CD4-positive, alpha-beta T cell treated with Interferon gamma for 1 hour (primary cell): ENCODE measurements around the gene ENTPD6.

Experiments used
- DNase-seq: peaks from one replicate; pipeline ENCODE4 v3.0.0-alpha.2; 2020

ENTPD6 gene

DNA sequence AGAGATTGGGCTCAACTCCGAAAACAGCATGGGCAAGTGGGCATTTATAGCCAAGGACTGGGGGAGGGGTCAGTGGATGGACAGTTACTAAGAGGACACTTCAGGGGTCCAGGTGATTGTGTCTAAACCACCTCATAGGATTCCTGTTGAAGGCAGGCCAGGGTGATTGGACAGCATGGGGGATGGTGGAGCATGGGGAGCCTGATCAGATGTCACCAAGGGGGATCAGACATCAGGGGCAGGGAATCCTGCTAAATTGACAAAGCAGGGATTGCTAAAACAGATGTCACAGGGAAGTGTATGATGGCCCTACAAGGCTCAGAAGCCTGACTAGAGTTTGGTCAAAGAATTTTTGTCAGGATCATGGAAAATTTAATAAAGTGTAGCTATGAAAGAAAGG lies 49.9 kb downstream of the ENTPD6 start:
- DNase-seq, result no peak

DNA sequence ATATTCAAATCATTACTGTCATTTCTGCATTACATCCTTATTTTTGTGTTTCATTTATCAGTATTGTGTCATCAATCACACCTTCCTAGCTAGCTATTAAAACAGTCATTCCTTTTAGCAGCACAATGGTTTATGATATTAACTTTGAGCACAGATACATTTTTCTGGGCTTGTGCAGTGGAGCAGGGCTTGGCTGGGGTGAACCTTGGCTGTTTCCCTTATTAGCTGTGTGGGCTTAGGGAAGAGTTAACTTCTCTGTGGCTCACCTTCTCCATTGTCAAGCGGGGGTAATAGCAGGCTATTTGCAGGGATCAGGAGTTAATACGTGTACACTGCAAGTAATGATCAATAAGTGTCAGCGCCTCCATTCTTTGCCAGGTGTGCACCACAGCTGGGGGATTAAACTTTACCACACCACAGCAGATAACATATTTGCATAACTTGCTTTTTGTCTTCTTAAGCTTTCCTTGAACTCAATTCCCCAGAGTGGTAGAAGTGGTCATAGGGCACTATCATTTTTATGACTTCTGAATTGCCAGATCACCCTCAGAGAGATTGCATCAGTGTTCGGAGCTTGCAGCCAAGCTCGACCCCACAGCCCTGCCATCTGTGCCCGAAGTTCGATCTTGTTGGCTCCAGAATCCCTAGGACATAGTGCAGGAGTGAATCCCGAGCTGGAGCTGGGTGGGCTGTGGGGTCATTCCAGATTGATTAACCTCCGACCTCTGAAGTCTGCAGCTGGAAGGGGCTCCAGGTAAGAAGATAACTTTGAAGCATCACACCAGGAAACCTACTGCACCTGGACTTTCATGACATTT lies 50.9 kb downstream of the ENTPD6 start:
- DNase-seq, result no peak

DNA sequence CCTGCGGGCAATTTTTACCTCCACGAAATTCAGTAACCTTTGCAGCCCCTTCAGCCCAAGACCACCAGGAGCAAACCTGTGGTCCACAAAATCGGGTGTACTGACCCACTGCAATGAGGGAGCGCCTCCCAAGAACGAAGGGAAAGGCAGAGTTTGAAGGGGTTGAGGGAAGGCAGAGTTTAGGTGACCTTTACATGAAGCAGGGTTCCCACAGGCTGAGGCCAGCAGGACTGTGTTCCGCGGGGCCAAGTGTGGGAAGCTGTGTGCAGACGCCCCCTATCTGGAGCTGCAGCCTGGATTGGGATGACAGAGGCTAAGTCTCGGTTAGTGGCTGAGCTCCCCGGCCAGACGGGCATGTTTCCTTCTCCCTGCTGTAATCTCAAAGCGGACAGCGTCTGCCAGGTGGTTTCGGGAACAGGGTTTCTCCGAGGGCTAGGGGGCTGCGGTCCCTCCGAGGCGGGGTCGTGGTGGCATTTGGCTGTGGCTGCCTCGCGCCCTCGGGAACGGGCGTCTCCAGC lies 51.5 kb downstream of the ENTPD6 start:
- no peak for DNase-seq

DNA sequence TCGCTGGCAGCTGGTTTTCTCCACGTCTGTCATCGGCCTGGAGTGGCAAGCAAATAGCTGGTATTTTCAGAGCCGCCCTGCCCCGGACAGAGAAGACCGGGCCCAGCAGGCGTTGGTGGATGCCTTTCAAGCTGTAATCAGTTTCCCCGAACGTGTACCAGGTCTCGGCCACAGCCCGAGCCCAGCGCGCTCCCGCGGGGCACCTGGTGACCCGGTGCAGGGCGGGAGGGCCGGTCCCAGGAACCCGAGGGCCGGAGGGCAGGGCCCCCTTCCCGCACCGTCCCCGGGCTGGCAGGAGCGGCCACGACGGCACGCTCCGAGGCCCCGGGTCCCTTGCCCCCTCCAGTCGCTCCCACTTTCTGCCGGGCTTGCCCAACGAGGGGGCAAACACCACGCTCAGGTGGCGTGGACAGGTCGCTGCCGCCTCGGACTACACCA lies 52.0 kb downstream of the ENTPD6 start:
- no peak for DNase-seq

DNA sequence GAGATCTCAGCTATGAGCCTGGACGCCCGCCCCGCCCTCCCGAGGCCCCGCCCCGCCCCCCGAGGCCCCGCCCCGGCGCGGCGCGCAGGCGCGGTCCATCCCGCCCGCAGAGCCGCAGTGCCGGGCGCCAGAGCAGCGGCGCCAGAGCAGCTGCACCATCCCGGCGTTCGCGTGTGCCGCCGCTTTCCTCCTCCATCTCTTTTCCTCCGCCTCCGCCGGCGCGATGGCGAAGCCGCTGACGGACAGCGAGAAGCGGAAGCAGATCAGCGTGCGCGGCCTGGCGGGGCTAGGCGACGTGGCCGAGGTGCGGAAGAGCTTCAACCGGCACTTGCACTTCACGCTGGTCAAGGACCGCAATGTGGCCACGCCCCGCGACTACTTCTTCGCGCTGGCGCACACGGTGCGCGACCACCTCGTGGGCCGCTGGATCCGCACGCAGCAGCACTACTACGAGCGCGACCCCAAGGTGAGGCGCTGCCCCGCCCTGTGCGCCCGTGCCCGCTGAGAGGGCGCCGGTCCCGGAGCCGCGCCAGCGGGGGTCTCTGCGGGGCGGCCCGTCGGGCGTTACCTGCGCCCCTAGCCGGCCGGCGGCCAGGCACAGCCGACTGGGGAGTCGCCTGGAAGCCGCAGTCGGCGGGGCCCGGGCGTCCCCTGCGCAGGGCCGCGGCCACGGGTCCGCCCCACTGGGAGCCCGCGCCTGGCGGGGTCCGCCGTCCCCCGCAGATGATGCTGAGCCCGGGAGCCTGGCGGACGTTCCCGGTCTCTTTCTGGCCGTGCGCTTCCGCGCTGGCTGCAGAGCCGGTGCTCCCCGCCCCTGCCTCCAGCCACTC lies 52.7 kb downstream of the ENTPD6 start, which contains the start of gene PYGB:
TSS of gene PYGB (plus strand) at position 130 of the 830 bp plus-strand sequence. CDS start at position 224, 94 bp downstream.
- DNase-seq, result peak; percentile 70

DNA sequence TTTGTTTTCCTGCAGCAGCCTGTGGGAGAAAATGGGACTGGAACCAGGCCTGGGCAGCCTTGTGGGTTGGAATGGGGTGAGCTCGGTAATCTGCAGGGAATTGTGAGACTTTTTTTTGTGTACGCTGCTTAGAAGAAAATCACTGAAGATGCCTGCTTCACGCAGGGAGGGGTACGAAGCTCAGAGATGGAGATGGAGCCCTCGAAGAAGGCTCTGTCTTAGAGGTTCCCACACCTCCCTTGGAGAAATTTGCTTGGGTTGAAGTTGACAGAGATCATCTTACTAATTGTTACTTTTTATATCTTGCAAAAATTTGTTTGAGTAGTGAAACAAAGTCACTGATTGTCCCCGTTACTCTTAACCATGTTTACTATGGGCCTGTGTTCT lies 53.3 kb downstream of the ENTPD6 start:
- DNase-seq, result no peak

DNA sequence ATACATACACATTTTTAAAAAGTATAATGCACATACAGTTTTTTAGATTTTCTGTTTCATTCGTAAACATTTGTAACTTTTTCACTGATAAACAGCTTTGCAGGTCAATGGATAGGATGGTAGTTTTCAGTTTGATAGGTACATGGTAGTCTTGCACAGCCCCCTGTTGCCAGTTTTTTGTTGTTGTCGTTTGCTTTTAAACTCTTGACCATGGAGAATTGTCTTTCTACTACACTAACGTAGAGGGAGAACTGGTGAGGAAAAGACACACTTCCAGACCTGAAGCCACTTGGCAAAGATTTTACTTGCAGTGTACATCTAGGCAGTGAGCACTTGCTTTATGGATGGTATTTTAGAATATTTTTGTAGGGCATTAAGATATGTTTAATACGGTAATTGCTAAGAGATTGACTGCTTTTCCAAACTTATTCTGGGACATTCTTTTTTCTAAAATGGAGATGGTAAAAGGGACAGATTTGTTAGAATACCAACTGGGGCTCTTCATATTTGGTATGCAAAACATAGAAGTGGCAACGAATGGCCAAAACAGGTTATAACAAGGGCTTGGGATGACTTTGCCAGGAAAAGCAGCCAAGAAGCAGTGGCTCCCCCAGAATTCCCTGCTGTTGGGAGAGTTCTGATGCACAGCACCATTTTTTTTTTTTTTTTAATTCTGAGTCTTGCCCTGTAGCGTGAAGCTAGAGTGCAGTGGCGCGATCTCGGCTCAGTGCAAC lies 53.9 kb downstream of the ENTPD6 start:
- DNase-seq, result no peak

DNA sequence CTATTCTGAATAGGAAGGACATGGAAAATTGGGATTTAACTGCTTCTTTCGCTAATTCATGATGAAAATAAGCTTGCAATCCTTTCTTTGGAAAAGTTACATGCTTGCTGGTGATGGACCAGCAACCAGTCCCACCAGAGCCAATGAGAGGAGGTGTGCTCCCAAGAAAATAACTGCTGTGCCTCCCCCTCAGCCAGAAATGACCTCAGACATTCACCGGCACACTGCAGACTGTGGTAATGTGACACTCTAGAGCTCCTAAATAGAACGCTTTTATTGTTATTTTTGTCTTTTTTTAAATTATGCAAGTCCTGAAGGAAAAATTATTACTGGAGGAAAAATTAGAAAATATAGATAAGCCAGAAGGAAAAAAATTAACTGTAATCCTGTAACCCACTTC lies 55.0 kb downstream of the ENTPD6 start:
- DNase-seq, result no peak

DNA sequence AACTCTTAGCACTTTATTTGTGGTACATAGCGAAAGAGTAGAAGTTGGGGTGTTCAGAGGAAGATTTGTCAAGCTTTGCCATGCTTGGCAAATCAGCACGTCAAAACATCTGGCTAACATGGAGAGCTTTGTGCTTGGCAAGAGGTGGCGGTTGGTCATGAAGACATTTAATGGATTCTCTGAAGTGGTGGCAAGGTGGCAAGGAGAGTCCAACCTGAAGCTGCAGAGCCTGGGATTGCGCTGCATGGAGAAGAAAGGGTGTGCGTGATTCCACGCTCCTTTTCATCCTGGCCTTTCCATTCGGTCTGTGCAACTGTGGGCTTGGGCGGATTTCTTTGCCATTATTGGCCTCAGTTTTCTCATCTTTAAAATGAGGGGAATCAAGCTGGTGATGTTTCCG lies 55.5 kb downstream of the ENTPD6 start:
- no peak for DNase-seq

DNA sequence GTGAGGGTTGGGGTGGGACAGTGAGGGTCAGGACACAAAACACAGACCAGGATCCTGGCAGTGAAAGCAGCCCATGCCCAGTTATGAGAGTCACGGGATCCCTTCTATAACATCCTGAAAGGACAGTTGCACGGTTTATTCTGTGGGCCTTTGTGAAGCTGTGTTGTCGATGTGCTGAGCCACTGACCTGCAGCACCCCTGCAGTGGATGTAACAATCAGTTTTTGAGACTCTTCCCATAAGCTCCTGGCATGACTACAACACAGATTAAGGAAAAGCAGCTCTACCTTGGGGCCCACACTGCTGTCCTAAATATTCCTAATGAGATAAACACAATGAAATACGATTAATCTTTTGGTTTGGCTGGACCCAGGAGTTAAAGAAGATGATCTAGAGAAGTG lies 56.0 kb downstream of the ENTPD6 start:
- DNase-seq, result no peak

DNA sequence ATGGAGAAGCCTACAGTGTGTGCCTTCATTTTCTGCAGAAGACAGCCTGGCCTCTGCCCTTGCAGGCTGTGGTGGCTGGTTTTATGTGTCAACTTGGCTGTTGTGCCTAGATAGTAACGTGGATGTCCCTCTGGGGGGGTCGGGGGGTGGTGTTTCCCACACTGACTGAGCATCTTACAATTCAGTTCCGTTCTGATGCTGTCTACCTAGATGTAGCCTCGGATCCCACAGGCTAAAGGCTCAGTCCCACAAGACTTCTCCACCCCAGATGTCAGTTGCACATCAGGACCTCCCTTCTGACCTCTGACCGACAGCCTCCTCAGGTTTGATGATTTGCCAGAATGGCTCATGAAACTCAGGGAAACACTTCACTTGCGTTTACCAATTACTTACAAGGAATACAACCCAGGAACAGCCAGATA lies 56.7 kb downstream of the ENTPD6 start:
- DNase-seq, result no peak

DNA sequence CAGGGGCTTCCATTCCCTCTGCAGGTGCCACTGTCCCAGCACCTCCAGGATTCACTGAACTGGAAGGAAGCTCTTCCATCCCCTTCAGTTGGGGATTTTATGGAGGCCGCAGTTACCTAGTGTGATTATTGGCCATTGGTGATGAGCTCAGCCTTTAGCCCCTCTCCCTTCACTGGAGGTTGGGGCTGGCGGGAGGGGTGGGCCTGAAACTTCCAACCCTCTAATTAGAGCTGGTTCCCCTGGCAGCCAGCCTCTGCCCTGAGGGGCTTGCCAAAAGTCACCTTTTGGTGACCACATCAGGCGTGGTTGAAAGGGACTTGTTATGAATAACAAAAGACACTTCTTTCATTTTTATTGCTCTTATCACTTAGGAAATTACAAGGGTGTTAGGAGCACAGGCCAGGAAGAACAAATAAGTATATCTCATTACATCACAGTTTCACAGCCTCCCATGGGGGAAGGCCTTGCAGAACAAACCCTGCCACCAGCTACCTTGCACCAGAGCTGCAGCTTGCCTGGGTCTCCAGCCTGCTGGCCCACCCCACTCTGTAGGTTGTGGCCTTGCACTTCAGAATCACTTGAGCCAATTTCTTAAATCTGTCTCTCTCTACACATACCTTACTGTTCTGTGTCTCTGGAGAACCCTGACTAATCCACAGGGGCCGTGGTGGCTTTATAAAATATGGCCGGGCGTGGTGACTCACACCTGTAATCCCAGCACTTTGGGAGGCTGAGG lies 57.3 kb downstream of the ENTPD6 start:
- DNase-seq, result no peak

DNA sequence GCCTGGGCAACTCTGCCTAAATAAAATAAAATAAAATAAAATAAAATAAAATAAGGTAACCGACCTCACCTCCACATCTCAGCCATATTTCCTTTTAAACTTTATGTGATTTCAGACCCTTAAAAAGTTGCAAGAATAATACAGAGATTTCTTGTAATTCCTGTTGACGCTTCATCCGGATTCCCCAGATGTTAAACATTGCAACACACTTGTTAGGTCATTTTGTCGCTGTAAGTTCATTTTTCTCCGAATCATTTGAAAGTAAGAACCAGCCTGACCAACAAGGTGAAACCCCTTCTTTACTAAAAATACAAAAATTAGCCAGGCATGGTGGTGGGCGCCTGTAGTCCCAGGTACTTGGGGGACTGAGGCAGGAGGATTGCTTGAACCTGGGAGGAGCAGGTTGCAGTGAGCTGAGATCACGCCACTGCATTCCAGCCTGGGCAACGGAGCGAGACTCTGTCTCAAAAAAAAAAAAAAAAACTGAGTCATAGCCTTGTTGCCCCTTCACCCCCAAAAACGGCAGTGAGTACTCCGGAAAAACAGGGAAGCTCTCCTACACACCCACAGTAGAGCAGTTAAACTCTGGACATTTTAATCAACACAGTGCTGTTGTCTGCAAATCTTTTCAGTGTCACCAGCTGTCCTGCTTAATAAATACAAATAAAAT lies 58.2 kb downstream of the ENTPD6 start:
- DNase-seq, result no peak

DNA sequence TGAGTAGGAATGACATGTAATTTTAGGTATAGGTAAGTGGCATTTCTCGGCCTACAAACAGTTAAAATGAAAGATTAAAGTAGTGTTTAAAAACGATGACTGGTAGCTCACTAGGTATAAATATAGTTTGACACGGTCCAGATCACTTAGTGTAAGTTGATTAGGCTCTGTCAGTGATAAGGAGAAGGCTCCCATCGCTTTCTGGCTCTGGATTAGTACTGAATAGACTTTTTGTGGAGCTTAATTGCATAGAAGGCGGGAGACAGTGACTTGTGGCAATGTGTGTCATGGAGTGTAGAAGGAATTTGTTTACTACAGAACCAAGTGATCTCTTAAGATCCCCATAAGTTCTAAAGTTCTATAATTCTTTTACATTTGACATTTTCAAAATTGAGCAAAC lies 59.1 kb downstream of the ENTPD6 start:
- DNase-seq, result no peak

DNA sequence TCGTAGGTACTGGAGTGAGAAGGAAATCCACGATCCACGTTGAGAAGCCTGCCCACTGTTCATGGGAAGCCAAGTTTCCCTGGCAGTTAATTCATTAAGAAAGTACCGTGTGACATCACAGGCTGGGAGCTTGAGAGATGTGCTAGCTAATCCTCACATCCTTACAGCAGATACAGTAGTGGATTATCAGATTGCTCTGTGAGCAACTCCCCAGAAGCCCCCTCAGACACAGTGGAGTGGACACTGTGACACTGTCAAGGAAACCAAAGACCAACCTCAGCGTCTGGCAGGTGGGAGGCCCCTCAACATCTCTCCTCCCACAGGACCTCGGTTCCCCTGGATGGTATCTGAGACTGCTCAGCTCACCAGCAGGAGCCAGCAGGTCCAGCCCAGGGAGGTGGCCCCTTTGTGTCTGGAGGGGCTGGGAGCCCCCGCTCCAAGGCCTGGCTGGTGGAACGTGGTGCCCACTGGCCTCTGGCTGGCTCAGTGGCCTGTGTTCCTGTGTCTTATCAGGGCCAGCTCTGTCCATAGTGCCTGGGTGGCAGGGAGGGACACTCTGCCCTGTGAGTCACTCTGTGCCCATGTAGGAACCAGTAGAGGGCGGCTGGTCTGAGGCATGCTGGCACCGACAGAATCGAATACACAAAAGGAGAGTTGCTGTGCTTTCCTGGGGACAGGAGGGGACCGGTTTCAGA lies 59.6 kb downstream of the ENTPD6 start:
- no peak for DNase-seq

DNA sequence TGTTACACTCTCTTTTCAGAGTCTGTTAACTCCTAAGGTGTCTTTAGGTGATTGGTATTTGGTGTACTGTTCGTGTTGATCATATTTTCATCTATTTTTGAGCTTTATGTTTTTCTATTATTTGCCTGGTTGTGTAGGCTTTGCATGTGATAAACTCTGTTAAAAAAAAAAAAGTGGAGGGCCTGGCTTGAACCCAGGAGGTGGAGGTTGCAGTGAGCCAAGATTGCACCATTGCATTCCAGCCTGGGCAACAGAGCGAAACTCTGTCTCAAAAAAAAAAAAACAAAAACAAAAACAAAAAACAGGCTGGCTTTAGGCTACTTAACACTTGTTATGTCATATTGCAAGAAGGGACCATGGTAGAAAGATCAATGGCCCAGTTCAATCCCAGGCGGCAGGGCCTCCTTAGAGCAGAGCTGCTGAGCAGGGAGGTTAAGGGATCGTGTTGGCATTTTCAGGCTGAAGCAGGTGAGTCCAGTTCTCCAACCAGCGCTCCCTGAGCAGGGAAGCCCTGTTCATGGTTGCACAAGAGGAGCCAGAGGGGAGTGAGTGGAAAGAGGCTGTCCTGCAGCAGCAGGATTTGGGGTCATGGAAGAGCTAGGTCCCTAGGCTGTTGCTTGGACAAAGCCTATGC lies 60.8 kb downstream of the ENTPD6 start:
- no peak for DNase-seq

DNA sequence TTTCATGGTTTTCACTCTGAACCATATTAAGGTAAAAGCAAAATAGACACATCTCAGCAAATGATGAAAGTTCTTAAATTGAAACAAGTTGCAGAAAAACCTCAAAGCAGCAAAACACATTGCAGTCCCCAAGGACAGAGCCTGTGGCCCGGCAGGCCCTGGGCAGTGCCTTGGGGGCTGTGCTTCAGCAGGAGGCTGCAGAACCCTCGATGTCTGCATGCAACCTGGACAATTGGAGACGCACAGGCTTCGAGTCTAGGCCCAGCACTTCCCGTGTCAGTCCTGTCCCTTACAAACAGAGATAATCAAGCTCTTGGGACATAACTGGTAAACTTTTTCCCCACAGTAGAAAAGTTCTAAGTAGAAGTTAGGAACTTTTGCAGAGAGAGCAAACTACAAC lies 61.6 kb downstream of the ENTPD6 start:
- no peak for DNase-seq

DNA sequence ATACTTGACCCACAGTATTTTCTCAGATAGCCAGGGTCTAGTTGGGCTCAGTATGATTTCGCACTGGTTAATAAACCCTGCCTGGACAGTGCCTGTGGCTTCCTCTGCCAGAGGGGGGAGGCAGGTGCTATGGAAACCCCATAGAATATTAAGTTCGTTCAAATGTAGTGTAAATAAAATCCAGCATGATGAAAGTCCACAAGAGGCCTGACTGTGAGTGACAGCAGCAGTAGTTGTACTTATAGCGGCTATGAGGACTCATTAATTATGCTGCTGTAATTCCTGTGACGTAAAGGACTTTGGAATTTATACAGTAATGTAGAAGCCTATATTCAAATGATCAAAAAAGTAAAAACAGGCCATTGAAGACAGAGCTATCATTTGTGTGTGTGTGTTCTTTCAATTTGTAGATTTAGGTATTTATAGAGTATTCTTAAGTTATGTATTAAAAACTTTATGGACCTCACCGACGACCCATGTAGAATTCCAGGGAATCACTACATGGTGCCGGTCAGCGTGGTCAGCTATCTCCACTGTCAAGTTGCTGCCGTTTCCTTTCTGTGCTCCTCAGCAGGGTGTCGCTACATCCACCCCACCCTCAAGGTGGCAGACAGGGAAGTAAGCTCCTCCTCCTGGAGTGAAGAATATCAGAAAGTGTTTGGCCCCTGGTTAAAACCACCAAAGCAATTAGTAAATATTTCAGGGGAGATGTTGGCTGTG lies 62.4 kb downstream of the ENTPD6 start:
- no peak for DNase-seq

DNA sequence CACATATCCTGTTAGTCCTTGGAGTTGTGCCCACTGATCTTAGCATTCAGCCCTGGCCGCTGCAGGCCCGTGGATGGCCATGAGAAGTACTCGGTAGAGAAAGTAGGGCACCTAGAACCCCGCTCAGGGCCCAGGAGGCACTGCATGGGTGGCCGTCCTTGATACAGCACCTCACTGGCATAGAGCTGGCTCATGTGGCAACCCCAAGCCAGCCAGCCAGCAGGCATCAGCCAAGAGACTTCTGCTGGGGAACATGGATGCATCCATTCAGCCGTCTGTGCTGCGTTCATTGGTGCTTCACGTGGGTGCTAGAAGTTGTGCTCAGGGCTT lies 62.9 kb downstream of the ENTPD6 start:
- no peak for DNase-seq

DNA sequence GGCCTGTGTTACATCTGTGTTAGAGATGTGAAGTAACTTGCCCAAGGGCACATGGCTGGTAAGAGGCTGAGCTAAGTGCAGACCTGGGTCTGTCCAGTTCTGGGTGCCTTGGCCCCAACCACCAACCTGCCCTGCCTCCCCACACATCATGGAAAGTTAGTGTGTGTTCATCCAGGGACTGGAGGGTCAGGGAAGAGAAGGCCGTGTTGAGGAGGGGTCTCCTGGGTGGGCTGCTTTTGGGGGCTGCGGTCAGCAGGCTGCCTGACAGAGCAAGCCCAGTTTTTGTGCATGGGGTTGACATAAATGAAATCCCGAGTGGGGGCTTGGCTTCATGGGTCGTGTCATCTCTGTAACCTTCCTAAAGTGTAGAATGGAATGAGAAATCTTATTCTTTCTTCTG lies 63.3 kb downstream of the ENTPD6 start:
- DNase-seq, result no peak
